GM23248 (cell line): ENCODE results near the gene PAX7. TPM values are rescaled to one million over a fixed set of nuclear protein-coding genes. Genes with fewer than 3 reads are reported as not detected.
"Not testable (repeated sequence)": the region's sequence is repeated elsewhere in the genome, so short reads cannot be mapped to it uniquely, and the experiment has no call there.

Experiments
- DNase-seq: peaks from one replicate; pipeline ENCODE4 v3.0.0-alpha.2; 2015
- H2AFZ ChIP-seq: fragments of 200-600 bp; sonication (generic); 2 replicates; pipeline ENCODE4 v1.6.1; 2016; ENCODE audit warnings: antibody characterized with exemption
- H3F3A ChIP-seq: fragments of 200-600 bp; sonication (generic); 2 replicates; pipeline ENCODE4 v1.6.1; 2016; ENCODE audit warnings: mild to moderate bottlenecking, antibody characterized with exemption, mixed run types; ENCODE audit not compliant: insufficient read depth
- H3K27ac ChIP-seq: fragments of 200-600 bp; sonication (generic); 2 replicates; pipeline ENCODE4 v1.5.1; 2016; ENCODE audit warnings: mild to moderate bottlenecking
- H3K27me3 ChIP-seq: fragments of 200-600 bp; sonication (generic); replicated peaks from 2 replicates; pipeline ENCODE4 v1.6.1; 2016; ENCODE audit warnings: mild to moderate bottlenecking; ENCODE audit not compliant: insufficient read depth
- H3K36me3 ChIP-seq: fragments of 200-600 bp; sonication (generic); 2 replicates; pipeline ENCODE4 v1.6.1; 2016; ENCODE audit warnings: low read depth, mild to moderate bottlenecking
- H3K4me1 ChIP-seq: fragments of 200-600 bp; sonication (generic); 2 replicates; pipeline ENCODE4 v1.6.1; 2016; ENCODE audit warnings: mild to moderate bottlenecking; ENCODE audit not compliant: insufficient read depth
- H3K4me2 ChIP-seq: fragments of 200-600 bp; sonication (generic); one replicate; pipeline ENCODE4 v1.6.1; 2016; ENCODE audit warnings: mild to moderate bottlenecking; ENCODE audit not compliant: unreplicated experiment
- H3K4me3 ChIP-seq: fragments of 200-600 bp; sonication (generic); 2 replicates; pipeline ENCODE4 v1.5.1; 2016; ENCODE audit warnings: mild to moderate bottlenecking
- H3K79me2 ChIP-seq: fragments of 200-600 bp; sonication (generic); 2 replicates; pipeline ENCODE4 v1.6.1; 2016; ENCODE audit warnings: mild to moderate bottlenecking; ENCODE audit not compliant: insufficient read depth
- H3K9ac ChIP-seq: fragments of 200-600 bp; sonication (generic); 2 replicates; pipeline ENCODE4 v1.6.1; 2016; ENCODE audit warnings: mild to moderate bottlenecking
- H3K9me2 ChIP-seq: fragments of 200-600 bp; sonication (generic); 2 replicates; pipeline ENCODE4 v1.6.1; 2016; ENCODE audit warnings: mixed run types, mild to moderate bottlenecking, moderate library complexity; ENCODE audit not compliant: insufficient read depth
- H3K9me3 ChIP-seq: fragments of 200-600 bp; sonication (generic); one replicate; pipeline ENCODE4 v1.6.1; 2017; ENCODE audit warnings: low read depth
- H4K20me1 ChIP-seq: fragments of 200-600 bp; sonication (generic); 2 replicates; pipeline ENCODE4 v1.6.0; 2016; ENCODE audit not compliant: insufficient read depth
- EZH2 ChIP-seq: fragments of 200-600 bp; sonication (generic); IDR thresholded peaks from 2 replicates; pipeline ENCODE4 v1.6.1; 2018; ENCODE audit warnings: antibody characterized with exemption, mild to moderate bottlenecking; ENCODE audit not compliant: insufficient read depth, poor library complexity, severe bottlenecking
- EZH2phosphoT487 ChIP-seq: fragments of 200-600 bp; sonication (generic); IDR thresholded peaks from 2 replicates; pipeline ENCODE4 v1.6.1; 2018; ENCODE audit warnings: antibody characterized with exemption, moderate library complexity, mild to moderate bottlenecking, low read depth; ENCODE audit not compliant: insufficient read depth
- WGBS, 2 experiments: methylation state at CpG; one replicate each; pipeline ENCODE4 v1.1.6; 2015 to 2017; ENCODE audit warnings: low lambda C conversion rate in 2 of 2, low coverage in 1 of 2; ENCODE audit errors: missing lambda C conversion rate in 2 of 2; 5-methylcytosine and 5-hydroxymethylcytosine counted together
- in situ Hi-C: fragments of 300-500 bp; cut with MboI; formaldehyde crosslinking; loops from 2 replicates; pipeline ENCODE4 v1.15.0; 2020
- polyA plus RNA-seq: library from polyadenylated mRNA; unstranded; fragments of >200 nt; fragmentation: Nextera tagmentation; extraction: Ambion mirVana; gene quantifications from 2 replicates; pipeline ENCODE4 v1.2.1, GENCODE V29; 2016
- total RNA-seq: library from RNA; depleted of rRNA; stranded (reverse); fragments of >200 nt; shearing (Covaris generic); gene quantifications from 2 replicates; pipeline ENCODE4 v1.2.3, GENCODE V29; 2014

Gene PAX7
- total and polyA plus RNA-seq, 2 experiments from 2014 or later = not detected

GRCh38 chr1:18743233-18743632 lies 112.6 kb downstream of the PAX7 start:
- TF ChIP-seq EZH2phosphoT487 (no peak), EZH2 (no peak)
- Histone ChIP-seq H2AFZ (no peak overlapping the region), H3K36me3 (no peaks in the 10 kb centered on the region), H3K4me3 (no peak overlapping the region), H3K27ac (no peak overlapping the region), H3K4me1 (no peaks in the 10 kb centered on the region), H3K79me2 (no peaks in the 10 kb centered on the region), H3K9me3 (no peaks in the 10 kb centered on the region), H3K27me3 (no peaks in the 10 kb centered on the region), H3K9me2 (no peaks in the 10 kb centered on the region), H3K9ac (no peak overlapping the region), H4K20me1 (no peaks in the 10 kb centered on the region), H3F3A (no peaks in the 10 kb centered on the region), H3K4me2 (no peak overlapping the region)
- no peak for DNase-seq
- in situ Hi-C loops = no loop called here
- WGBS, 2 experiments = 26 to 28% methylated on average over 7 of the region's 7 CpGs

DNA sequence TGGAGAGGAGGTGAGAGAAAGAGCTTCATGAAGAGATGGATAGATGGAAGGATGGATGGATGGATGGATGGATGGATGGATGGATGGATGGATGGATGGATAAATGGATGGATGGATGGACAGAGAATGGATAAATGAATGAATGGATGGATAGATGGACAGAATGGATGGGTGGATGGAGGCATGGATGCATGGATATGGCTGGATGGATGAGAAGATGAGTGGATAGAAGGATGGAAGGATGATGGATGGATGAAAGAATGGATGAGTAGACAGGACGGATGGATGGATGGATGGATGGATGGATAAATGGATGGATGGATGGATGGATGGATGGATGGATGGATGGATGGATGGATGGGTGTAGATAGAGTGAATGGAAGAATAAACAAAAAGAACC lies 113.7 kb downstream of the PAX7 start:
- H3K9me2 ChIP-seq, H4K20me1 ChIP-seq, H3K4me1 ChIP-seq, in situ Hi-C loops, H3K4me3 ChIP-seq, H3K9ac ChIP-seq, H3K79me2 ChIP-seq, H3K27me3 ChIP-seq, H3K9me3 ChIP-seq, H3K36me3 ChIP-seq, H3F3A ChIP-seq, H3K4me2 ChIP-seq, H2AFZ ChIP-seq, DNase-seq, H3K27ac ChIP-seq: not testable (repeated sequence)
- WGBS, 2 experiments = 11% methylated on average over 1 of the region's 1 CpG; no CpG with 5 or more reads in 1 of the 2 experiments

DNA sequence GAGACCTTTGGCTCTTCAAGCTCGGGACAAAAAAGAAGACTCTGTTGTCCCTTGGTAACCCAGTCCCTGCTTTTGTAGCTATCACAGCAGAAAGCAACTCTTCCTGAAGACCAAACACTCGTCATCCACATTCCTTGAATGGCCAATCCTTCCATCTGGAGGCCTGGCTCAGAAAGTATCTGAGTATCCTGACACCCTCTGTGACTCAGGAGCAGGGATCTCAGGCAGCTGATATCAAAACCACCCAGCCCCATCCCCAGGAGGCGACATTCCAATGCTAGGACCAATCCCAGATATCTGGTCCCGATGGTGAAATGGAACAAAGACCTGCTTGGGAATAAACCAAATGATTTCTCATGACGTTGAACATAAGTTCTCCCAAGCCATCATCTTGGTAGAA lies 116.3 kb downstream of the PAX7 start:
- H3K79me2 ChIP-seq = no peaks in the 10 kb centered on the region
- no peak for DNase-seq
- no peaks in the 10 kb centered on the region for H3F3A ChIP-seq
- H3K27me3 ChIP-seq = no peaks in the 10 kb centered on the region
- H3K4me1 ChIP-seq = no peaks in the 10 kb centered on the region
- H3K4me2 ChIP-seq = no peak overlapping the region
- WGBS, 2 experiments = 30 to 35% methylated on average over 5 of the region's 5 CpGs
- no peak overlapping the region for H3K27ac ChIP-seq
- H3K36me3 ChIP-seq = no peaks in the 10 kb centered on the region
- no peak for TF ChIP-seq EZH2phosphoT487
- no peaks in the 10 kb centered on the region for H3K9me3 ChIP-seq
- no peaks in the 10 kb centered on the region for H3K9me2 ChIP-seq
- no peaks in the 10 kb centered on the region for H4K20me1 ChIP-seq
- no peak overlapping the region for H3K9ac ChIP-seq
- no peak overlapping the region for H3K4me3 ChIP-seq
- no peak overlapping the region for H2AFZ ChIP-seq
- in situ Hi-C loops = no loop called here

DNA sequence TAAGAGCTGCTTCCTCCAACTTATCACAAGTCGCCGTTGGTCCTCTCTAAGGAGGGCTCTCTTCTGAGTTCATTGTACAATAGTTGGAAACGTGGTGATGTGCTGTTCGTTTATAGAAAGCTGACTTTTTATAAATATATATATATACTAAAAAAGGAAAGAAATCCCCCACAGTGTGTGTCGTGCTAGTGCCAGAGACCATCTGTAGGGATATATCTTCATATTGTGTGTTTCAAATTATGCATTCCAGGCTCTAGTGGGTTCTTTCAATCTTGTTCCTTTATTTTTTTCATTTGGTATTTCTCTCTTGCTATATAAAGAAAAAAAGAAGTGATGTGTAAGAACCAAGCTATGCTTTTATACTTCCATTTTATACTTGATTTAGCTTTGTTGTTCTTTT lies 117.0 kb downstream of the PAX7 start:
- TF ChIP-seq EZH2 = no peak
- TF ChIP-seq EZH2phosphoT487 = no peak
- Histone ChIP-seq H3K27ac (no peak overlapping the region), H3F3A (no peaks in the 10 kb centered on the region), H3K9ac (no peak overlapping the region), H2AFZ (no peak overlapping the region), H3K4me3 (no peak overlapping the region), H3K79me2 (no peaks in the 10 kb centered on the region), H3K4me2 (no peak overlapping the region), H4K20me1 (no peaks in the 10 kb centered on the region), H3K27me3 (no peaks in the 10 kb centered on the region), H3K36me3 (no peaks in the 10 kb centered on the region), H3K4me1 (no peaks in the 10 kb centered on the region), H3K9me2 (no peaks in the 10 kb centered on the region), H3K9me3 (no peaks in the 10 kb centered on the region)
- DNase-seq = no peak
- 24 to 32% methylated on average over 5 of the region's 5 CpGs for WGBS, 2 experiments
- in situ Hi-C loops = no loop called here

GRCh38 chr1:18748435-18748834 lies 117.8 kb downstream of the PAX7 start:
- Histone ChIP-seq H3K9me2 (no peaks in the 10 kb centered on the region), H3K27ac (no peak overlapping the region), H3K4me3 (no peak overlapping the region), H3F3A (no peaks in the 10 kb centered on the region), H3K9ac (no peak overlapping the region), H3K36me3 (no peaks in the 10 kb centered on the region), H4K20me1 (no peaks in the 10 kb centered on the region), H3K9me3 (no peaks in the 10 kb centered on the region), H3K27me3 (no peaks in the 10 kb centered on the region), H3K4me2 (no peak overlapping the region), H2AFZ (no peak overlapping the region), H3K4me1 (no peaks in the 10 kb centered on the region), H3K79me2 (no peaks in the 10 kb centered on the region)
- in situ Hi-C loops = no loop called here
- WGBS, 2 experiments = 31 to 36% methylated on average over 10 of the region's 10 CpGs
- no peak for DNase-seq
- TF ChIP-seq EZH2phosphoT487 (no peak), EZH2 (no peak)
